HepG2 (cell line): ENCODE measurements around the gene OPRL1. TPM values are rescaled to one million over a fixed set of nuclear protein-coding genes. Genes with fewer than 3 reads are reported as not detected.

Experiments used
- CBX5 ChIP-seq: sonication (generic); formaldehyde crosslinking; IDR thresholded peaks from 2 replicates; pipeline ENCODE4 v1.4.0; 2020; ENCODE audit warnings: missing genetic modification reagents, borderline replicate concordance
- EHMT2 ChIP-seq: fragments of 200-600 bp; sonication (generic); IDR thresholded peaks from 2 replicates; pipeline ENCODE4 v1.7.0; 2017; ENCODE audit warnings: antibody characterized with exemption, low read depth, low read length, borderline replicate concordance
- GATAD2A ChIP-seq: IDR thresholded peaks from 2 replicates; pipeline ENCODE4 v1.6.1; 2016
- HDAC1 ChIP-seq: sonication (generic); formaldehyde crosslinking; IDR thresholded peaks from 2 replicates; pipeline ENCODE4 v1.5.1; 2020; ENCODE audit warnings: mild to moderate bottlenecking, missing genetic modification reagents
- HNF4A ChIP-seq: sonication (generic); formaldehyde crosslinking; IDR thresholded peaks from 2 replicates; pipeline ENCODE4 v1.4.0; 2020; ENCODE audit warnings: missing genetic modification reagents
- JUN ChIP-seq: sonication (generic); formaldehyde crosslinking; IDR thresholded peaks from 2 replicates; pipeline ENCODE4 v1.4.0; 2020; ENCODE audit warnings: mild to moderate bottlenecking, missing genetic modification reagents
- KDM5B ChIP-seq: sonication (generic); formaldehyde crosslinking; IDR thresholded peaks from 2 replicates; pipeline ENCODE4 v1.4.0; 2020; ENCODE audit warnings: missing genetic modification reagents, mild to moderate bottlenecking, borderline replicate concordance
- NAIF1 ChIP-seq: sonication (generic); formaldehyde crosslinking; IDR thresholded peaks from 2 replicates; pipeline ENCODE4 v1.5.0; 2020; ENCODE audit warnings: mild to moderate bottlenecking, missing genetic modification reagents, borderline replicate concordance
- NFE2 ChIP-seq: sonication (generic); formaldehyde crosslinking; IDR thresholded peaks from 2 replicates; pipeline ENCODE4 v1.4.0; 2020; ENCODE audit warnings: missing genetic modification reagents
- REPIN1 ChIP-seq: sonication (generic); formaldehyde crosslinking; IDR thresholded peaks from 2 replicates; pipeline ENCODE4 v1.8.0; 2022; ENCODE audit warnings: missing genetic modification reagents, low read depth, mild to moderate bottlenecking, borderline replicate concordance
- SKI ChIP-seq: fragments of 450-650 bp; IDR thresholded peaks from one replicate; pipeline ENCODE4 v1.6.1; 2018; ENCODE audit warnings: mild to moderate bottlenecking; ENCODE audit not compliant: partially characterized antibody
- SP5 ChIP-seq: IDR thresholded peaks from 2 replicates; pipeline ENCODE4 v1.6.1; 2016; ENCODE audit warnings: low read depth, borderline replicate concordance
- THYN1 ChIP-seq: sonication (generic); formaldehyde crosslinking; IDR thresholded peaks from 2 replicates; pipeline ENCODE4 v1.8.1; 2023; ENCODE audit warnings: low read depth, mild to moderate bottlenecking, moderate library complexity, missing genetic modification reagents, borderline replicate concordance
- TSC22D2 ChIP-seq: sonication (generic); formaldehyde crosslinking; IDR thresholded peaks from 2 replicates; pipeline ENCODE4 v1.5.1; 2020; ENCODE audit warnings: missing genetic modification reagents, mild to moderate bottlenecking, borderline replicate concordance
- polyA plus RNA-seq, 8 experiments: library from polyadenylated mRNA; depleted of rRNA in 3 of 8; stranded (reverse) in 7 of 8; unstranded in 1 of 8; fragments of >200 nt; fragmentation: Illumina TruSeq in 4 of 8; extraction: Trizol in 4 of 8; gene quantifications; 2 replicates each; pipeline versions ENCODE4 v1.2.1 to v1.2.3, GENCODE V29; 2011 to 2016; ENCODE audit warnings: low read depth in 4 of 8, missing spikeins in 1 of 8, mixed read lengths in 1 of 8; ENCODE audit not compliant: insufficient read depth in 1 of 8
- total RNA-seq, 5 experiments: library from RNA; depleted of rRNA; stranded (reverse); fragments of >200 nt; fragmentation: Illumina TruSeq; extraction: Trizol; gene quantifications; 2 replicates each; pipeline ENCODE4 v1.2.3, GENCODE V29; 2016; ENCODE audit warnings: low read depth in 1 of 5
- TF ChIP-seq, protein P1 (sequence below): IDR thresholded peaks from 2 replicates; pipeline ENCODE4 v1.6.1; 2018; ENCODE audit warnings: missing genetic modification reagents, mild to moderate bottlenecking, missing compliant biosample characterization
- TF ChIP-seq, protein P2 (sequence below): sonication (generic); formaldehyde crosslinking; IDR thresholded peaks from 2 replicates; pipeline ENCODE4 v1.5.0; 2020; ENCODE audit warnings: mild to moderate bottlenecking, missing genetic modification reagents, borderline replicate concordance
- TF ChIP-seq, protein P3 (sequence below): sonication (generic); formaldehyde crosslinking; IDR thresholded peaks from 2 replicates; pipeline ENCODE4 v1.4.0; 2020; ENCODE audit warnings: mild to moderate bottlenecking, missing genetic modification reagents
- TF ChIP-seq, protein P4 (sequence below): sonication (generic); formaldehyde crosslinking; IDR thresholded peaks from 2 replicates; pipeline ENCODE4 v1.4.0; 2020; ENCODE audit warnings: missing genetic modification reagents, borderline replicate concordance
- TF ChIP-seq, protein P5 (sequence below): sonication (generic); formaldehyde crosslinking; IDR thresholded peaks from 2 replicates; pipeline ENCODE4 v1.5.0; 2020; ENCODE audit warnings: mild to moderate bottlenecking, missing genetic modification reagents

The OPRL1 gene
- total and polyA plus RNA-seq, 2 of the 13 experiments (the other 11 are each of a cell fraction or from before 2014, with no cell fraction given), result 0.35 to 0.71 TPM

DNA sequence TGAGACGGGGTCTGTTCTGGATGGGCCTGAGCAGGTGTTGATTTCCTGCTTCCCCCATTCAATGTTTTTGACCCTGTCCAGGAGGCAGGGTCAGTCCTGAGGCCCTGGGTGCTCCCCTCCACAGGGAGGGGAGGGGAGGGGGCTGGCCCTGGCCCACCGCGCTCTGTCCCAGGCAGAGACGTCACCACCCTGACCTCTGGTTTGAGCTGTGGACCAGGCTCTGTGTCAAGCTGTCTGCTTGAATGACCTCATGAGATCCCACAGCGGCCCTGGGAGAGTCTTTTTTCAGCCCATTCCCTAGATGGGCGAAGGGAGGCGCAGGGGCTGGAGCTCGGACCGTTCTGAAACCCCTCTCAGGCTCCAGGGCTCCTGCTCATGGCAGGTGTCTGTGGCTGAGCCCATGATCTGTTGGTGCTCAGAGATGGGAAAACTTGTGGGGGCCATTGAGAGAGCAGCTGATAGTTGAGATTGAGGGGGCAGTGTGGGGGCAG is 13.2 kb downstream of the OPRL1 start (continued):
- TF ChIP-seq, protein P1, sequence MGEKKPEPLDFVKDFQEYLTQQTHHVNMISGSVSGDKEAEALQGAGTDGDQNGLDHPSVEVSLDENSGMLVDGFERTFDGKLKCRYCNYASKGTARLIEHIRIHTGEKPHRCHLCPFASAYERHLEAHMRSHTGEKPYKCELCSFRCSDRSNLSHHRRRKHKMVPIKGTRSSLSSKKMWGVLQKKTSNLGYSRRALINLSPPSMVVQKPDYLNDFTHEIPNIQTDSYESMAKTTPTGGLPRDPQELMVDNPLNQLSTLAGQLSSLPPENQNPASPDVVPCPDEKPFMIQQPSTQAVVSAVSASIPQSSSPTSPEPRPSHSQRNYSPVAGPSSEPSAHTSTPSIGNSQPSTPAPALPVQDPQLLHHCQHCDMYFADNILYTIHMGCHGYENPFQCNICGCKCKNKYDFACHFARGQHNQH (CRISPR knock-in tag), result no peak
- TF ChIP-seq REPIN1 (CRISPR knock-in tag) (no peak), HNF4A (CRISPR knock-in tag) (peak; percentile 17; the same call in 1 of the 2 replicates), SKI (no peak), KDM5B (no peak; the same call in 1 of the 2 replicates), THYN1 (CRISPR knock-in tag) (no peak), HDAC1 (no peak), GATAD2A (no peak), TSC22D2 (CRISPR knock-in tag) (no peak), JUN (CRISPR knock-in tag) (0 out of 2 replicates have a peak, but pooled peaks have one; percentile 13), NAIF1 (no peak), SP5 (no peak), CBX5 (CRISPR knock-in tag) (no peak), EHMT2 (no peak), NFE2 (CRISPR knock-in tag) (no peak)
- TF ChIP-seq, protein P2, sequence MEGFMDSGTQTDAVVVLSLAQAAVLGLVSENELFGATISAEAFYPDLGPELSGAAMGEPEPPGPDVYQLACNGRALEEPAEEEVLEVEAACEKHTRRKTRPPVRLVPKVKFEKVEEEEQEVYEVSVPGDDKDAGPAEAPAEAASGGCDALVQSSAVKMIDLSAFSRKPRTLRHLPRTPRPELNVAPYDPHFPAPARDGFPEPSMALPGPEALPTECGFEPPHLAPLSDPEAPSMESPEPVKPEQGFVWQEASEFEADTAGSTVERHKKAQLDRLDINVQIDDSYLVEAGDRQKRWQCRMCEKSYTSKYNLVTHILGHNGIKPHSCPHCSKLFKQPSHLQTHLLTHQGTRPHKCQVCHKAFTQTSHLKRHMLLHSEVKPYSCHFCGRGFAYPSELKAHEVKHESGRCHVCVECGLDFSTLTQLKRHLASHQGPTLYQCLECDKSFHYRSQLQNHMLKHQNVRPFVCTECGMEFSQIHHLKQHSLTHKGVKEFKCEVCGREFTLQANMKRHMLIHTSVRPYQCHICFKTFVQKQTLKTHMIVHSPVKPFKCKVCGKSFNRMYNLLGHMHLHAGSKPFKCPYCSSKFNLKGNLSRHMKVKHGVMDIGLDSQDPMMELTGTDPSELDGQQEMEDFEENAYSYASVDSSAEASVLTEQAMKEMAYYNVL (CRISPR knock-in tag), result no peak
- TF ChIP-seq, protein P3, sequence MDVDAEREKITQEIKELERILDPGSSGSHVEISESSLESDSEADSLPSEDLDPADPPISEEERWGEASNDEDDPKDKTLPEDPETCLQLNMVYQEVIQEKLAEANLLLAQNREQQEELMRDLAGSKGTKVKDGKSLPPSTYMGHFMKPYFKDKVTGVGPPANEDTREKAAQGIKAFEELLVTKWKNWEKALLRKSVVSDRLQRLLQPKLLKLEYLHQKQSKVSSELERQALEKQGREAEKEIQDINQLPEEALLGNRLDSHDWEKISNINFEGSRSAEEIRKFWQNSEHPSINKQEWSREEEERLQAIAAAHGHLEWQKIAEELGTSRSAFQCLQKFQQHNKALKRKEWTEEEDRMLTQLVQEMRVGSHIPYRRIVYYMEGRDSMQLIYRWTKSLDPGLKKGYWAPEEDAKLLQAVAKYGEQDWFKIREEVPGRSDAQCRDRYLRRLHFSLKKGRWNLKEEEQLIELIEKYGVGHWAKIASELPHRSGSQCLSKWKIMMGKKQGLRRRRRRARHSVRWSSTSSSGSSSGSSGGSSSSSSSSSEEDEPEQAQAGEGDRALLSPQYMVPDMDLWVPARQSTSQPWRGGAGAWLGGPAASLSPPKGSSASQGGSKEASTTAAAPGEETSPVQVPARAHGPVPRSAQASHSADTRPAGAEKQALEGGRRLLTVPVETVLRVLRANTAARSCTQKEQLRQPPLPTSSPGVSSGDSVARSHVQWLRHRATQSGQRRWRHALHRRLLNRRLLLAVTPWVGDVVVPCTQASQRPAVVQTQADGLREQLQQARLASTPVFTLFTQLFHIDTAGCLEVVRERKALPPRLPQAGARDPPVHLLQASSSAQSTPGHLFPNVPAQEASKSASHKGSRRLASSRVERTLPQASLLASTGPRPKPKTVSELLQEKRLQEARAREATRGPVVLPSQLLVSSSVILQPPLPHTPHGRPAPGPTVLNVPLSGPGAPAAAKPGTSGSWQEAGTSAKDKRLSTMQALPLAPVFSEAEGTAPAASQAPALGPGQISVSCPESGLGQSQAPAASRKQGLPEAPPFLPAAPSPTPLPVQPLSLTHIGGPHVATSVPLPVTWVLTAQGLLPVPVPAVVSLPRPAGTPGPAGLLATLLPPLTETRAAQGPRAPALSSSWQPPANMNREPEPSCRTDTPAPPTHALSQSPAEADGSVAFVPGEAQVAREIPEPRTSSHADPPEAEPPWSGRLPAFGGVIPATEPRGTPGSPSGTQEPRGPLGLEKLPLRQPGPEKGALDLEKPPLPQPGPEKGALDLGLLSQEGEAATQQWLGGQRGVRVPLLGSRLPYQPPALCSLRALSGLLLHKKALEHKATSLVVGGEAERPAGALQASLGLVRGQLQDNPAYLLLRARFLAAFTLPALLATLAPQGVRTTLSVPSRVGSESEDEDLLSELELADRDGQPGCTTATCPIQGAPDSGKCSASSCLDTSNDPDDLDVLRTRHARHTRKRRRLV (CRISPR knock-in tag), result no peak
- TF ChIP-seq, protein P4, sequence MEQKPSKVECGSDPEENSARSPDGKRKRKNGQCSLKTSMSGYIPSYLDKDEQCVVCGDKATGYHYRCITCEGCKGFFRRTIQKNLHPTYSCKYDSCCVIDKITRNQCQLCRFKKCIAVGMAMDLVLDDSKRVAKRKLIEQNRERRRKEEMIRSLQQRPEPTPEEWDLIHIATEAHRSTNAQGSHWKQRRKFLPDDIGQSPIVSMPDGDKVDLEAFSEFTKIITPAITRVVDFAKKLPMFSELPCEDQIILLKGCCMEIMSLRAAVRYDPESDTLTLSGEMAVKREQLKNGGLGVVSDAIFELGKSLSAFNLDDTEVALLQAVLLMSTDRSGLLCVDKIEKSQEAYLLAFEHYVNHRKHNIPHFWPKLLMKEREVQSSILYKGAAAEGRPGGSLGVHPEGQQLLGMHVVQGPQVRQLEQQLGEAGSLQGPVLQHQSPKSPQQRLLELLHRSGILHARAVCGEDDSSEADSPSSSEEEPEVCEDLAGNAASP, result peak; percentile 32; the same call in 1 of the 2 replicates
- TF ChIP-seq, protein P5, sequence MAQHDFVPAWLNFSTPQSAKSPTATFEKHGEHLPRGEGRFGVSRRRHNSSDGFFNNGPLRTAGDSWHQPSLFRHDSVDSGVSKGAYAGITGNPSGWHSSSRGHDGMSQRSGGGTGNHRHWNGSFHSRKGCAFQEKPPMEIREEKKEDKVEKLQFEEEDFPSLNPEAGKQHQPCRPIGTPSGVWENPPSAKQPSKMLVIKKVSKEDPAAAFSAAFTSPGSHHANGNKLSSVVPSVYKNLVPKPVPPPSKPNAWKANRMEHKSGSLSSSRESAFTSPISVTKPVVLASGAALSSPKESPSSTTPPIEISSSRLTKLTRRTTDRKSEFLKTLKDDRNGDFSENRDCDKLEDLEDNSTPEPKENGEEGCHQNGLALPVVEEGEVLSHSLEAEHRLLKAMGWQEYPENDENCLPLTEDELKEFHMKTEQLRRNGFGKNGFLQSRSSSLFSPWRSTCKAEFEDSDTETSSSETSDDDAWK (CRISPR knock-in tag), result no peak
